Urinary bladder (tissue), 4 donors: Measurements from ENCODE around the gene PFN2. TPM values are rescaled to one million over a fixed set of nuclear protein-coding genes. Genes with fewer than 3 reads are reported as not detected.

Experiments
- DNase-seq: peaks from one replicate; pipeline ENCODE4 v3.0.0-alpha.2; 2015; ENCODE audit errors: extremely low spot score
- H3K27ac ChIP-seq: one replicate; pipeline ENCODE4 v1.5.1; 2013; ENCODE audit warnings: low read depth, mild to moderate bottlenecking, moderate library complexity
- H3K36me3 ChIP-seq: one replicate; pipeline ENCODE4 v1.6.1; 2013; ENCODE audit warnings: mild to moderate bottlenecking, moderate library complexity; ENCODE audit not compliant: insufficient read depth
- H3K4me1 ChIP-seq: one replicate; pipeline ENCODE4 v1.6.1; 2013; ENCODE audit warnings: mild to moderate bottlenecking, moderate library complexity; ENCODE audit not compliant: insufficient read depth
- H3K4me3 ChIP-seq: one replicate; pipeline ENCODE4 v1.5.1; 2013; ENCODE audit warnings: low read depth, low read length
- WGBS: extraction: QIAGEN DNeasy Blood & Tissue Kit; methylation state at CpG from one replicate; pipeline ENCODE4 v1.1.7; 2013; 5-methylcytosine and 5-hydroxymethylcytosine counted together
- polyA plus RNA-seq: library from polyadenylated mRNA; stranded (reverse); fragments of 200-250 nt; gene quantifications from one replicate; pipeline ENCODE4 v1.2.3, GENCODE V29; 2013
- small RNA-seq: library from RNA; depleted of rRNA; stranded (forward); fragments of <200 nt; gene quantifications from one replicate; pipeline ENCODE3, GENCODE V24; 2014
- total RNA-seq: library from RNA; depleted of rRNA; stranded (reverse); fragments of >200 nt; gene quantifications from one replicate; pipeline ENCODE4 v1.2.3, GENCODE V29; 2014
- donor health status: healthy with polysubstance abuse.
- donor health status: healthy.

PFN2 gene
- total and polyA plus RNA-seq, 2 donors, result 98.9 to 159 TPM

DNA sequence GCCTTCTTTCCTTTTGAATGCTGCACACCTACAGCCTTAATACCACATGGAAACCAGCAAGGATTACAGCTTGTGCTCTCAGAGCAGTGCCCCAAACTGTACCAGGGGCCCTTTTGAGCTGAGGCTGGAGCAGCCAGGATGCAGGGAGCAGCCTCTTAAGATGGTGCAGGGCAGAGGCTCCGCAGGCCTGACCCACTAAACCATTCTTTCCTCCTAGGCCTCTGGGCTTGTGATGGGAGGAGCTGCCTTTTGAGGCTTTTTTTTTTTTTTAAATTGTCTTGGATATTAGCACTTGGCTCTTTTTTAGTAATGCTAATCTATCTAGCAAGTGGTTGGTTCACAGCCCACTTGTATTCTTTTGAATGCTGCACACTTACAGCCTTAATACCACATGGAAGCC, 37.7 kb downstream of the PFN2 start:
- DNase-seq, result no peak
- no peak overlapping the region for H3K27ac ChIP-seq
- no peaks in the 10 kb centered on the region for H3K36me3 ChIP-seq
- no peaks in the 10 kb centered on the region for H3K4me1 ChIP-seq
- 98% methylated on average over 1 of the region's 1 CpG for WGBS
- no peak overlapping the region for H3K4me3 ChIP-seq

DNA sequence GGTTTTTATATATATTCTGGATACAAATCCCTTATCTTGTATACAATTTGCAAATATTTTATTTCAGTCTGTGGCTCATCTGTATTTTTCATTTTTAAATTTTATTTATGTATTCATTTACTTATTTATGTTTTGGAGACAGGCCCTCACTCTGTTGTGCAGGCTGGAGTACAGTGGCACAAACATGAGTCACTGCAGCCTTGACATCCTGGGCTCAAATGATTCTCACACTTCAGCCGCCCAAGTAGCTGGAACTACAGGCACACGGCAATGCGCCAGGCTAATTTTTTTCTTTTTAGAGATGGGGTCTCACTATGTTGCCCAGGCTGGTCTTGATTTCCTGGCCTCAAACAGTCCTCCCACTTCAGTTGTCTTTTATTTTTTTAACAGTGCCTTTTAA, 50.6 kb downstream of the PFN2 start:
- no peak overlapping the region for H3K27ac ChIP-seq
- DNase-seq, result no peak
- no peaks in the 10 kb centered on the region for H3K36me3 ChIP-seq
- H3K4me1 ChIP-seq, result no peaks in the 10 kb centered on the region
- WGBS, result 95% methylated on average over 3 of the region's 3 CpGs
- no peak overlapping the region for H3K4me3 ChIP-seq

DNA sequence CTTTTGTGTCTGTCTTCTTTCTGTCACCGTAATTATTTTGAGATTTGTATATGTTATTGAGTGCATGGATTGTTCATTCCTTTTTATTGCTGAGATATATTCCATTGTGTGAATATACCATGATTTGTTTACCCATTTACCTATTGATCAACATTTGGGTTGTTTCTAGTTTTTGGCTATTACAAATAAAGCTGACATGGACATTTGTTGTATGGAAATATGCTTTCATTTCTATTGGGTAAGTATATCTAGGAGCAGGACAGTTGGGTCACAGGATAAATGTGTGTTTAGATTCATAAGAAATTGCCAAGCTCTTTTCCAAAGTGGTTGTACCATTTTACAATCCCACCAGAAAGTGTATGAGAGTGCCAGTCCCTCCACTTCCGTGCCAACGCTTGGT, 51.2 kb downstream of the PFN2 start:
- DNase-seq, result no peak
- H3K4me3 ChIP-seq, result no peak overlapping the region
- 98% methylated on average over 3 of the region's 3 CpGs for WGBS

DNA sequence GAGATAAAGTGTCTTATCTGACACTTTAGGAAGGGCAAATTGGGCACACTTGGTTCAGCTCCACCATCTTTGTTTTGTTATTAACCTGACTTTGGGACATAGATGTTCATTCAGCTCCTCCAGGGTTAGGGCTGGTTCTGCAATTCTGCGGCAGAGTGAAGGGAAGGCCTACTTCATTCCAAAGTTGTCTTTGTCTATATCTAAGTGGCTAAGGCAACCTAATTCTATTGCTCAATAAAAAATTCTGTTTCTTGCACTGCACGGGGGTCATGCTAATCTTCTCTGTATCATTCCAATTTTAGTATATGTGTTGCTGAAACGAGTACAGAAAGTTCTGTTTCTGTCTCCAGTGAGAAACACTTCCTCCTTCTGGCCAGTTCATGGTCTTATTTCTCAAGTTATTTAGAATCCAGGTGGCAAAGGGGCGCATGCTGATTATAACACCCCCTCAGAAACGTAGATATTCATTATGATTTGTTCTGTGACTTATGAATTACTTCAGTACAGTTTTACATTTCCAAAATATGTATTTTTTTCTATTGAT, 53.5 kb downstream of the PFN2 start:
- no peak overlapping the region for H3K27ac ChIP-seq
- no peaks in the 10 kb centered on the region for H3K36me3 ChIP-seq
- no peak overlapping the region for H3K4me3 ChIP-seq
- WGBS, result 88% methylated on average over 5 of the region's 5 CpGs
- no peak for DNase-seq
- no peaks in the 10 kb centered on the region for H3K4me1 ChIP-seq

More for the DNA sequence above, 51.2 kb downstream of the PFN2 start:
- H3K36me3 ChIP-seq, result no peaks in the 10 kb centered on the region
- H3K27ac ChIP-seq, result no peak overlapping the region
- no peaks in the 10 kb centered on the region for H3K4me1 ChIP-seq

Small RNAs within 50 kb of the gene (small RNA-seq; reads per million reads assigned to genes)
- not detected for gene RNU6-720P

Other genes starting within 250 kb of the PFN2 start
- gene COMMD2, start 218.4 kb downstream of the PFN2 start, total RNA-seq, result 59.2 TPM
- gene COMMD2, start 218.4 kb downstream of the PFN2 start, polyA plus RNA-seq, result 13.7 TPM
- not detected for gene ANKUB1, start 178.3 kb downstream of the PFN2 start, total RNA-seq
- not detected for gene ANKUB1, start 178.3 kb downstream of the PFN2 start, polyA plus RNA-seq
- 162 TPM for gene RNF13, start 157.7 kb downstream of the PFN2 start, total RNA-seq
- gene RNF13, start 157.7 kb downstream of the PFN2 start, polyA plus RNA-seq, result 74.8 TPM